OCI-M2 (cell line): ENCODE data around the gene CUBN.

Experiments used
- DNase-seq: peaks from one replicate; lab custom pipeline; 2025; ENCODE audit not compliant: unreplicated experiment; lab: John Stamatoyannopoulos, UW

The CUBN gene

DNA sequence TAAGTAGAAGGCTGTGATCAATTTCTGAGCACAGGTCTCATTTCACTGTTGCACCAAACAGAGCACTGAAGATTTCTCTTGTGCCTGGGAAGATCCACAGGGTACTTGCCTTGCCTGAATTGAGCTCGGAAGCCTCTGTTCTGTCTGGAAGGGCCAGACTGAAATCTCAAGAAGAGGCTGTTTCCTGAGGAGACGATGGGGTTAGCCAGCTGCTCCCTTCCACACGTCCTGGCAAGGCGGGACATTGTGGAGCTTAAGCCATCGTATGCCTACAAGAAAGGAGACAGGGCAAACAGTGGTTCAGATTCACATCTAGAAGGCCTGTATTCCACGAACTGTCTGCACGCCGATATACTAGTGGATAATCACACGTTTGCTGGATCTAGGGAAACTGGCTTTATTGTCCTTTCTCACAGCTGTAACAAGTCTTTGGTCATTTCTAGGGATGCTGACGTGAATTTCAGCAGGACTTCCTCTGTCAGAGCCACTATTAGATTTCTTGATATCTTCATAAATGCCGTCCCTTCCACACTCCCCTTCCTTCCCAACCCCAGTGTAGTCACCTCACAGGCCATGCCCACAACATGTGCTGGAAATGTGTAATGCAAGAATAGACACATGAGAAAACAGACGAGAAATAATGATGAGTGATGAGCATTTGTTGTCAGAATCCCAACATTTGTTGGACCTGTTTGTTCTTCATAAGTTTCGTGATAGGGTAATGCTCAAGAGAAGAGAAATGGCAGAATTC lies 175.2 kb downstream of the CUBN start:
- DNase-seq: no peak

DNA sequence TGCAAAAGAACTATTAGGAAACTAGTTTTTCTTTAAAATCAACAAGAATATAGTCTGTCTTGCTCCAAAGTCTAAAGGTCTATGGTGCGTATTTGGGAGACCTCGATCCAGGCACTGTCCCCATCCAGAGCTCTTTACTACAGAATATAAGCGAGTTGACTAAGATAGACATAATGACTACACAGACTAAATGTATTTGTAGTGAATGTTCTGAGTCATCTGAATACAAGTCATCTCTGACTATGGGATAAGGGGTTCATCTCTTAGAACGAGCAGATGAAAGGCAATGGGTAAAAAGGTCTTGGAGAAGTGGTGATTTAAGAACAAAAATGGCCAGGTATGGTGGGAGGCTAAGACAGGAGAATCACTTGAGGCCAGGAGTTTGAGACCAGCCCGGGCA lies 176.3 kb downstream of the CUBN start:
- no peak for DNase-seq

DNA sequence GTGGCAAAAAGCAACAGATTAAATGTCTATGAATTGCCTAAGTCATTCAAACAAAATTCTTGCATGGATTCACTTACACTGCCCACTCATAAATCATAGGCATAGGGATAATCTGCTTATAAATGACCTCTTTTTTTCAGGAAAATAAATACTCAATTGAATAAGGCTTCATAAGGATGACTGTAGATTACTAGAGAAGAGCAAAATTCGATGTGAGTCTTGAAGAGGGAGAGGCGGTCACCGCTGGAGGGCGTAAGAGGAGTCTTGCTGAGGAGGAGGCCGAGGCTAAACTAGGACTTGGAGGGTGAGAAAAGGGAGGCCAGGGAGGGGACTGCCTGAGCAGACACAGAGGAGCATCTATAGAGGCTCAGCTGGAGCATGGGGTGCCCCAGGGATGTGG lies 177.0 kb downstream of the CUBN start:
- DNase-seq: no peak

DNA sequence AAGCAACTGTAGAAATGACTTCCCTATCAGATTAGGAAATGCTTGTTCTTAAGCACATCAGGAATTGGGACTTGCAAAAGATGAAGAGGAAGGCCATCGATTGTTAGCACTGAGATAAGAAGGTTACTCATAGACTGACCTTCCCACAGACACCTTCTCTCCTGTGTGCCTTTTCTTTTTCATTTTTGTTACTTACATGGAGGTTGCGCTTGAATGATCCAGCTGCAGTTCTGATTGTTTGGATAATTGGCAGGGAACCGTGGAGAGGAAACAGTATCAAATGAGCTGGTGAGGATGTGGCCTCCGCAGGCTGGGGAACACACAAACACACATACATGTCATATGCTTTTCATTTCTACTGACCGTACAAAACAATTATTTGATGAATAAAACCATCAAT lies 177.5 kb downstream of the CUBN start:
- no peak for DNase-seq

DNA sequence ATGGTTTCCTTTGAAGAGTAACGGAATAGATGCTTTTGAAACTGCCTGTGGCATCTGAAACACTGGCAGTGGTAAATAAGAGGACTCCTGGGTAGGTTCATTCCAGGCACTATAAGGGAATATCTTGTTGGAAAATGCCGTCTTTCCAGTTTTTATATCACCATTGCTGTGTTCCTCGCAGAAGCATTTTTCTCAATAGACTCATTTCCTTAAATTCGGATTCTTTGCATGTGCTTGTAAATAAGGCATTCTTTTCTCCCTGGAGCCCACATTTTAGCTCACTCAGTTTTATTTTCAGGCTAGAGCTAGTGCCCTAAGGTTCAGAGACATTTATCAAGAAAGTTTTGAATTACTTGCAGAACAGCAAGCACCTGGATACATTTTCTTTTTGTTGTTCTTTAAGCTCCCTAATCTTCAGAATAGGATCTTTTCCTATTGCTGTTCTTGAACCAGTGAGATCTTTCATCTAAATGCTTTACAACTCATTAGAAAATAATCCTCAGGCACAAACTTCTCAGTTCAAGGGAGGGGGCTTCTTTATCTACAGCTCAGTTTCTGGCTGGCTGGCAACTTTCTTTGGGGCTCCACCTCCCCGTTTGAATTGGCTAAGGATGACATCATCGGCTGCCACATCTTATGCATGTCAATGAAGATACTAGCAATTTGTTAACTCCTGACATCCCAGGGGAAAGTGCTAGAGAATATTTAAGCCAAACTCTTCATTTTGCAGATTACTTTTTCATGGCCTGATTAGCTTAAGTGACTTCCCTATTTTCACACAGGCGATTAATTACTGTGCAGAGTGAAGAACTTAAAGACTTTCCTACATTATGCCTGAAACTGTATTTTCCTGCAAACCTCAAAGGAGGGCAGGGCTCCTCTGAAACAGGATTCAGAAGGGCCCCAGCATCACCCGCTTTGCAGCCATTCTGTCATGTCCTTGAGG lies 178.7 kb downstream of the CUBN start:
- DNase-seq: no peak

DNA sequence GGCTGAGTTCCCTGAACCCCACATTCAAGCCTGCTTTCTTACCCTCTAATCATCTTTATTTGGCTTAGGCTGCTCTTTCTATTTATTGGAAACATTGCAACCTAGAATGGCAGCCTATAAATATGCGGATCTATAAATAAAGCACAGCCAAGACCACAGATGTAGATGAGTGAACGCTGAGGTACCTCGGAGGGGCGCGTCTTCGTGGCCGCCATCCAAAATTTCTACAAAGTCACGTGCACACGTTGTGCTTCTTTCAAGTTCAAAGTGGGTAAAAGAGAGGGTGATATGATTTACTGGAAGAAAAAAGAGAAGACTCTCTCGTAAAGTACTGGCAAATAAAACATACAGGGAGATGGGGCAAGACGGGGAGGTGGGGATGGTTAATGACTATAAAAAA lies 179.8 kb downstream of the CUBN start:
- no peak for DNase-seq

- DNase-seq: no peak
Measured at GRCh38 chr10:16948361-16948760, 181.2 kb downstream of the CUBN start.

- no peak for DNase-seq
Measured at GRCh38 chr10:16947069-16947468, 182.5 kb downstream of the CUBN start.

DNA sequence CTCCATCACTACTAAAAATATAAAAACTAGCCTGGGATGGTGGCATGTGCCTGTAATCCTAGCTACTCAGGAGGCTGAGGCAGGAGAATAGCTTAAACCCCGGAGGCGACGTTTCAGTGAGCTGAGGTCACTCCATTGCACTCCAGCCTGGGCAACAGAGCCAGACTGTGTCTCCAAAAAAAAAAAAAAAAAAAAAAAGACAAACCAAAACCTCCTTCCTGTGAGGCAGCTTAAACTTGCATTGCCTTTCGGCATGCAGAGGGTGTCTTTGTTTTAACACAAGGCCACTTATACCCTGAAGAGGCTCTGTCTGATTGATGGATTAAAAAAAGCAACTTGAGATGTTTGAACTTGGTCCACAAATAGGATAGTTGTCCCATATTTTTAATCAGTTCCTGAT lies 184.0 kb downstream of the CUBN start:
- no peak for DNase-seq

DNA sequence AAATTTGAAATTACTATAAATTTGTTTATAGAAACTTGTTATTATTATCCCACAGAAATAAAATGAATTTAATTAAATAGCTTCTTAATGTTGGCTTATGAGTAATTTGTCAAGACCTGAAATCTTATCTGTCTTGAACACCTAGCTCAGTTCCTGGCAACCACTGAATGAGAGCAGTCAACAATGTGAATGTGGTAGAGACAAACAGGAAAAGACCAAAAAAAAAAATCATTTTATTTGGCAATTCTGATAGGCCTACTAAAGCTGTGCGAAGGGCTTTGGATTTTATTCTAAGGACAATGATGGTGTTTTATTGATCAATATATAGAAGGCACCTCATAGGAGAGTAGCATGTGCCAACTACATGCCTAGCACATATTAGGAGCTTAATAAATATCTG lies 184.6 kb downstream of the CUBN start:
- no peak for DNase-seq

- no peak for DNase-seq
Measured at GRCh38 chr10:16944402-16944801, 185.2 kb downstream of the CUBN start.

GRCh38 chr10:16943295-16944285 lies 186.0 kb downstream of the CUBN start:
- no peak for DNase-seq

GRCh38 chr10:16942381-16943078 lies 187.1 kb downstream of the CUBN start:
- DNase-seq: no peak

DNA sequence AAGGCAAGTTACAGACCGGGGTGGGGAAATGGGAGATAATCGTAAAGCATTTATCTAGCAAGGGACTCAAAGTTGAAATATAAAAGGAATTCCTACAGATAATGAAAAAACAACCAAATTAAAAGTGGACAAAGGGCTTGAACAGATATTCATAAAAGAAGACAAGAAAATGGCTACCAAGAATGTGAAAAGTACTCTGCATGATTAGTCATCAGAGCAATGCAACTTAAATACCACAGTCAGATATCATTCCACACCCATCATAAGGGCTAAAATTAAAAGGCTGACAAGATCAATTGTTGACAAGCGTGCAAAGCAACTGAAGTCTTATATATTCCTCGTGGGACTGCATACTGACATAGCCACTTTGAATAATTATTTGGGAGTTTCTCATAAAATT lies 187.7 kb downstream of the CUBN start:
- no peak for DNase-seq

DNA sequence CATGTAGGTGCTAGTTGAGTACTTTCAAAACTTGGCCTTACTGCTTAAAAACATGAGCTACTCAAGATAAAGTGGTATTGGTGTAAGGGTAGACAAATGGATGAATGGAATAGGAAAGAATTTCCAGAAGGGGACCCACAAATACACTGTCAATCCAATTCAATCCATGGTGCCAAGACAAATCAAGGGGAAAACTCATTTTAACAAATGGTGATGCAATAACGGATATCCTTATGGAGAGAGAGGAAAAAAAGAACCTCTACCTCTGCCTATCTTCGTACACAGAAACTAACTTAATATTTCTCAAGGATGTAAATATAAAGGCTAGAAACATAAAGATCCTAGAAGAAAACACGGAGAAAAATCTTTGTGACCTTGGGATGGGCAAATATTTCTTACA lies 188.5 kb downstream of the CUBN start:
- DNase-seq: no peak

GRCh38 chr10:16938952-16939351 lies 190.7 kb downstream of the CUBN start:
- DNase-seq: no peak

GRCh38 chr10:16934461-16934860 lies 195.2 kb downstream of the CUBN start:
- no peak for DNase-seq

- DNase-seq: no peak
Measured at GRCh38 chr10:16933783-16934182, 195.8 kb downstream of the CUBN start.

- no peak for DNase-seq
Measured at GRCh38 chr10:16931930-16932329, 197.7 kb downstream of the CUBN start.

- no peak for DNase-seq
Measured at GRCh38 chr10:16930540-16930939, 199.1 kb downstream of the CUBN start.
